Endothelial cell of umbilical vein (primary cell): ENCODE measurements around the gene SYCE1L.

ENCODE experiments used
- CTCF ChIP-seq, 2 donors: IDR thresholded peaks; 1 replicate in 1 of 2; 2 replicates in 1 of 2; pipeline ENCODE4 v1.5.1; 2011; ENCODE audit warnings: low read length in 2 of 2, mild to moderate bottlenecking in 2 of 2, moderate library complexity in 2 of 2, control low read depth in 1 of 2, inconsistent platforms in 1 of 2, low read depth in 1 of 2; ENCODE audit not compliant: insufficient read depth in 1 of 2; ENCODE audit errors: extremely low read depth in 1 of 2
- MAX ChIP-seq: IDR thresholded peaks from 2 replicates; pipeline ENCODE4 v1.6.1; 2011; ENCODE audit not compliant: insufficient read depth, insufficient read length
- POLR2AphosphoS5 ChIP-seq: IDR thresholded peaks from 2 replicates; pipeline ENCODE4 v1.6.1; 2012; ENCODE audit warnings: low read depth, mild to moderate bottlenecking, control low read depth, low read length, moderate library complexity; ENCODE audit not compliant: insufficient read depth

GRCh38 chr16:77168901-77169300 is 30.3 kb upstream of the SYCE1L start:
- TF ChIP-seq CTCF (IDR thresholded peaks at IDR 0.05; ENCODE audit: extremely low read depth in 1 of 2, insufficient read depth in 1 of 2, low read depth in 1 of 2, low read length in 2 of 2) (no peak), POLR2AphosphoS5 (no peak), MAX (no peak)
